ENCODE results near the gene BACE2. TPM values are rescaled to one million over a fixed set of nuclear protein-coding genes. Genes with fewer than 3 reads are reported as not detected.
A peak's percentile ranks its signal among the peaks of the same experiment; 100 is the strongest.

The BACE2 gene
- total RNA-seq, 2 experiments from 2014 or later, result not detected

DNA sequence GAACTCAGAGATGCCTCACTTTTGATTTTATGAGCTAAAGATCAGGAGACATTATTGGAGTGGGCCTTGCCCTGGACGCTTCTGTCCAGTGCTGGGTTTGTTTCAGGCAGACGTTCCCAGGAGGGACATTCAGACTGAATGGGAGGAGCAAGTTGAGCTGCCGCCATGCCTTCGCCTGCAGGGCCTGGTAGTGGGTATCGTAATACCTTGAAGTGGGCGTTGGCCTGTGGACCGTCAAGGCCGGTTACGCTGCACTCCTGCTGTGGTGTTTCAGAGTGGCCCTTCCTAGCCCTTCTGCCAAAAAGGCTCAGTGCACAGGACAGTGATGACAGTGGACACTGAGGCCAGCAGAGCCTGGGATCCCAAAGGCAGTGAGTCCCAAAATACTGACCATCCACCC, 150.3 kb downstream of the BACE2 start:
- Histone ChIP-seq H3K4me1 (ENCODE audit: insufficient read depth, low read length, poor library complexity, severe bottlenecking) (peaks cover 40% of the 10 kb centered on the region), H3K4me3 (ENCODE audit: low read depth, low read length, poor library complexity, severe bottlenecking) (no peak overlapping the region), H3K27ac (ENCODE audit: low read depth, low read length, poor library complexity, severe bottlenecking) (no peak overlapping the region), H4K20me1 (ENCODE audit: insufficient read depth, low read length) (no peaks in the 10 kb centered on the region), H3K9me3 (ENCODE audit: low read length) (no peaks in the 10 kb centered on the region), H3K4me2 (ENCODE audit: low read length) (no peak overlapping the region), H3K9me2 (ENCODE audit: insufficient read depth, low read length) (no peaks in the 10 kb centered on the region), H3K36me3 (ENCODE audit: insufficient read depth, low read length) (no peaks in the 10 kb centered on the region), H2AFZ (ENCODE audit: low read length) (no peak overlapping the region), H3K79me2 (ENCODE audit: insufficient read depth, low read depth, low read length) (no peaks in the 10 kb centered on the region)
- no TSS peak for BruUV-seq (replicated peaks)
- no peak for TF ChIP-seq EZH2phosphoT487 (IDR thresholded peaks at IDR 0.05; ENCODE audit: borderline replicate concordance, low read depth, low read length)
- TF ChIP-seq, protein P1, sequence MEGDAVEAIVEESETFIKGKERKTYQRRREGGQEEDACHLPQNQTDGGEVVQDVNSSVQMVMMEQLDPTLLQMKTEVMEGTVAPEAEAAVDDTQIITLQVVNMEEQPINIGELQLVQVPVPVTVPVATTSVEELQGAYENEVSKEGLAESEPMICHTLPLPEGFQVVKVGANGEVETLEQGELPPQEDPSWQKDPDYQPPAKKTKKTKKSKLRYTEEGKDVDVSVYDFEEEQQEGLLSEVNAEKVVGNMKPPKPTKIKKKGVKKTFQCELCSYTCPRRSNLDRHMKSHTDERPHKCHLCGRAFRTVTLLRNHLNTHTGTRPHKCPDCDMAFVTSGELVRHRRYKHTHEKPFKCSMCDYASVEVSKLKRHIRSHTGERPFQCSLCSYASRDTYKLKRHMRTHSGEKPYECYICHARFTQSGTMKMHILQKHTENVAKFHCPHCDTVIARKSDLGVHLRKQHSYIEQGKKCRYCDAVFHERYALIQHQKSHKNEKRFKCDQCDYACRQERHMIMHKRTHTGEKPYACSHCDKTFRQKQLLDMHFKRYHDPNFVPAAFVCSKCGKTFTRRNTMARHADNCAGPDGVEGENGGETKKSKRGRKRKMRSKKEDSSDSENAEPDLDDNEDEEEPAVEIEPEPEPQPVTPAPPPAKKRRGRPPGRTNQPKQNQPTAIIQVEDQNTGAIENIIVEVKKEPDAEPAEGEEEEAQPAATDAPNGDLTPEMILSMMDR (conservative IDR thresholded peaks at IDR 0.05; ENCODE audit: low read length), result no peak
- ChIA-PET CTCF (ENCODE audit: unreplicated experiment) (no interaction called here), POLR2A (interaction anchor here (0.5 to 1.8 kb wide), 5 partner anchors 9 to 850 kb away, joined by 3 to 8 read pairs (median 5); no protein-coding TSS in a partner anchor)
- no peak for DNase-seq (ENCODE audit: low spot score)
- intact Hi-C loops (cut with micrococcal nuclease; ENCODE audit: unreplicated experiment), result no loop called here

DNA sequence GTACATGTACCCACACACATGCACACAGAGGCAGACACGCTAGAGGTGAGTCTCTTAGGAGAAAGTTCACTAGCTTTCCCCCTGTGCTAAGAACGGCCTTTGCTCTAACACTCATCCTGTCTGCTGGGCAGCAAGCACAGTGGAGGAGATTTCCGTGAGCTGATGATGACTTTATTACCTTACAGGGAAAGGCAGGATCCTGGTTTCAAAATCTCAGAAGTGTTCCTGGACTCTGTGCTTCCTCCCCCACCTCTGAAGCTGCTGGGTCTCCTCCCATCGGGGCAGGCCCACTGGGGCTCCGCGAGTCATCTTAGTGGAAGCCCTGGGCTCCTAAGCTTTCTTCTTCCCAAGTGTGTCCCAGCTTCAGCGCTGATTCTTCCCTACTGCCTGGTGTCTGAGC, 151.3 kb downstream of the BACE2 start:
- peaks cover 40% of the 10 kb centered on the region for H3K4me1 ChIP-seq (ENCODE audit: insufficient read depth, low read length, poor library complexity, severe bottlenecking)
- H3K36me3 ChIP-seq (ENCODE audit: insufficient read depth, low read length), result no peaks in the 10 kb centered on the region
- ChIA-PET CTCF (ENCODE audit: unreplicated experiment) (interaction anchor here (0.6 to 1.0 kb wide), 2 partner anchors 8 to 49 kb away, joined by 3 read pairs; no protein-coding TSS in a partner anchor), POLR2A (interaction anchor here (1.1 to 2.0 kb wide), 4 partner anchors 43 to 108 kb away, joined by 3 to 17 read pairs (median 6); partner anchors contain the start of gene MX2)
- BruUV-seq (replicated peaks), result no TSS peak
- no peak overlapping the region for H3K27ac ChIP-seq (ENCODE audit: low read depth, low read length, poor library complexity, severe bottlenecking)
- TF ChIP-seq, protein P1 (conservative IDR thresholded peaks at IDR 0.05; ENCODE audit: low read length), result no peak
- no peak for TF ChIP-seq EZH2phosphoT487 (IDR thresholded peaks at IDR 0.05; ENCODE audit: borderline replicate concordance, low read depth, low read length)
- no peak for DNase-seq (ENCODE audit: low spot score)
- no peaks in the 10 kb centered on the region for H3K9me3 ChIP-seq (ENCODE audit: low read length)
- H3K4me2 ChIP-seq (ENCODE audit: low read length), result no peak overlapping the region
- H3K4me3 ChIP-seq (ENCODE audit: low read depth, low read length, poor library complexity, severe bottlenecking), result no peak overlapping the region
- H2AFZ ChIP-seq (ENCODE audit: low read length), result no peak overlapping the region
- no peaks in the 10 kb centered on the region for H3K79me2 ChIP-seq (ENCODE audit: insufficient read depth, low read depth, low read length)
- no peaks in the 10 kb centered on the region for H4K20me1 ChIP-seq (ENCODE audit: insufficient read depth, low read length)
- intact Hi-C loops (cut with micrococcal nuclease; ENCODE audit: unreplicated experiment), result no loop called here
- no peaks in the 10 kb centered on the region for H3K9me2 ChIP-seq (ENCODE audit: insufficient read depth, low read length)

DNA sequence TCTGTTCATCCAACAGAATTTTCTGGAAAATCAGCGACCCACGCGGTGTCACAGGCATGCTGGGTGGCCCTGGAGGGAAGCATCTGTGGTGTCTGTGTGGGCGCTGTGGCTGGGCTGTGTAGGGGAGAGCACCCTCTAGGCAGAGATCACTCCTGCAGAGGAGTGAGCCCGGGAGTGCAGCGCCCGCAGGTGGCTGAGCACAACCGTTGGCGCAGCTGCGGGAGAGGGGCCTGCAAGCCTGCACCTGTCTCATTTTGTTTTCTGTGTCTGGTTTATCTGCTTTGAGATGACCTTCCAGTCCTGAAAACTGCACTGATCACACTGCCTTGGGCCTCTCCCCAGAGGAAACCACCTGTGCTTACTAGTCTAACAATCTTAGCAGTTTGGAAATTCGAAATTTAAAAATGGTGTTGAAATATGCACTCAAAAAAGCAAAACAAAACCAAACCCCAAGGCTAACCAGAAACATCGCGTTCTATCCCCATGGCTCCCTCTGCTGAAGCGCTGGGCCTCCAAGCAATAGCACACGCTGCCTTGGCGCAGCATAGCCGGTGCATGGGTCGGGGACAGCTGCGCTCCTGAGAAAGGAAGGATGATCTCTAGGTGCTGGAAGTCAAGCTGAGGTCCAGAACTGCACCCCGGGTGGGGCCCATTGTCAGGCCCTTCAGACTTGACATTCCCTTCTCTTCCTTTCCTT, 153.4 kb downstream of the BACE2 start:
- H3K4me1 ChIP-seq (ENCODE audit: insufficient read depth, low read length, poor library complexity, severe bottlenecking), result peaks cover 47% of the 10 kb centered on the region
- intact Hi-C loops (cut with micrococcal nuclease; ENCODE audit: unreplicated experiment), result loop anchor here (1.0 to 5.0 kb wide), 4 partner anchors 39 to 139 kb away; partner anchors contain the start of gene MX1
- H3K4me3 ChIP-seq (ENCODE audit: low read depth, low read length, poor library complexity, severe bottlenecking), result peak overlapping the region; percentile 17
- peak overlapping the region; percentile 69 for H3K4me2 ChIP-seq (ENCODE audit: low read length)
- peak; percentile 95 for DNase-seq (ENCODE audit: low spot score)
- H3K79me2 ChIP-seq (ENCODE audit: insufficient read depth, low read depth, low read length), result no peaks in the 10 kb centered on the region
- ChIA-PET CTCF (ENCODE audit: unreplicated experiment) (interaction anchor here (1.1 to 1.4 kb wide), 2 partner anchors 46 to 48 kb away, joined by 3 to 5 read pairs; no protein-coding TSS in a partner anchor), POLR2A (interaction anchor here (0.9 to 2.0 kb wide), 2 partner anchors 26 to 46 kb away, joined by 3 to 17 read pairs; no protein-coding TSS in a partner anchor)
- H4K20me1 ChIP-seq (ENCODE audit: insufficient read depth, low read length), result no peaks in the 10 kb centered on the region
- TF ChIP-seq, protein P1 (conservative IDR thresholded peaks at IDR 0.05; ENCODE audit: low read length), result peak; percentile 73
- TF ChIP-seq EZH2phosphoT487 (IDR thresholded peaks at IDR 0.05; ENCODE audit: borderline replicate concordance, low read depth, low read length), result no peak
- H3K9me2 ChIP-seq (ENCODE audit: insufficient read depth, low read length), result no peaks in the 10 kb centered on the region
- peak overlapping the region; percentile 82 for H2AFZ ChIP-seq (ENCODE audit: low read length)
- peak overlapping the region; percentile 96 for H3K27ac ChIP-seq (ENCODE audit: low read depth, low read length, poor library complexity, severe bottlenecking)
- no peaks in the 10 kb centered on the region for H3K9me3 ChIP-seq (ENCODE audit: low read length)
- no peaks in the 10 kb centered on the region for H3K36me3 ChIP-seq (ENCODE audit: insufficient read depth, low read length)
- BruUV-seq (replicated peaks), result no TSS peak

Measured in OCI-LY7 (cell line).